ENCODE measurements around the gene RALY.

DNA sequence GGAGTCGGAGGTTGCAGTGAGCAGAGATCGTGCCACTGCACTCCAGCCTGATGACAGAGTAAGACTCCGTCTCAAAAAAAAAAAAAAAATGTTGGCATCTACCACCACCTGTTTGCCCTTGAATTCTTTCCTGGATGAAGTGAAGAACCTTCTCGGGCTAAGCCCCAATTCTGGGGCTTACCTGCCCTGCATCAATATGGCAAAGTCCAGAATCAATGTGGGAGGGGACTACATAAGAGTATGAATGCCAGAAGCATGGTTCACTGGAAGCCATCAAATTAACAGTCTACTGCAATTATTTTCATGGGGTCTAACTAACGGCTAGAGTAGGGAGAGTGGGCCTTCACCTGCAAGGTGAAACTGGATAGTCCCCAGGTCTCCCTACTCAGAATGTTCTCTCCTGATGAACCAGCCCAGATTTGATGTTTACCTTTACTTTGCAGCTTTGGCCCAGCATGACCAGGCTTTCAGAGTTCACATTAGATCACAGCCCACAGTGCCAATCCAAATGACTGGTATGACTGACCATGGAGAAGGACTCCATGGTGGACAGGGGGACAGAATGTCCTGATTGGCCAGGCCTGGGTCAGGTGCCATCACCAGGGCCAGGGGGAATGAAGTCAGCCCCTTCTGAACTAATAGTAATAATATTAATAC lies 7.0 kb upstream of the RALY start:
- TF ChIP-seq, protein P1, sequence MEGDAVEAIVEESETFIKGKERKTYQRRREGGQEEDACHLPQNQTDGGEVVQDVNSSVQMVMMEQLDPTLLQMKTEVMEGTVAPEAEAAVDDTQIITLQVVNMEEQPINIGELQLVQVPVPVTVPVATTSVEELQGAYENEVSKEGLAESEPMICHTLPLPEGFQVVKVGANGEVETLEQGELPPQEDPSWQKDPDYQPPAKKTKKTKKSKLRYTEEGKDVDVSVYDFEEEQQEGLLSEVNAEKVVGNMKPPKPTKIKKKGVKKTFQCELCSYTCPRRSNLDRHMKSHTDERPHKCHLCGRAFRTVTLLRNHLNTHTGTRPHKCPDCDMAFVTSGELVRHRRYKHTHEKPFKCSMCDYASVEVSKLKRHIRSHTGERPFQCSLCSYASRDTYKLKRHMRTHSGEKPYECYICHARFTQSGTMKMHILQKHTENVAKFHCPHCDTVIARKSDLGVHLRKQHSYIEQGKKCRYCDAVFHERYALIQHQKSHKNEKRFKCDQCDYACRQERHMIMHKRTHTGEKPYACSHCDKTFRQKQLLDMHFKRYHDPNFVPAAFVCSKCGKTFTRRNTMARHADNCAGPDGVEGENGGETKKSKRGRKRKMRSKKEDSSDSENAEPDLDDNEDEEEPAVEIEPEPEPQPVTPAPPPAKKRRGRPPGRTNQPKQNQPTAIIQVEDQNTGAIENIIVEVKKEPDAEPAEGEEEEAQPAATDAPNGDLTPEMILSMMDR (IDR thresholded peaks at IDR 0.05; ENCODE audit: poor library complexity) = no peak
- no peak for TF ChIP-seq EZH2phosphoT487 (IDR thresholded peaks at IDR 0.05; ENCODE audit: low read depth, severe bottlenecking, unreplicated experiment)
- no peak for TF ChIP-seq EZH2 (IDR thresholded peaks at IDR 0.05; ENCODE audit: borderline replicate concordance)

Data from hepatocyte (in vitro differentiated cells).